ENCODE data around the gene RIPK3. TPM values are rescaled to one million over a fixed set of nuclear protein-coding genes. Genes with fewer than 3 reads are reported as not detected.

The RIPK3 gene
- total and polyA plus RNA-seq, 4 donors: 1.0 to 2.9 (median 1.9) TPM

- H3K27ac ChIP-seq (ENCODE audit: low read depth in 1 of 2, low read length in 2 of 2): no peak overlapping the region
- H3K27me3 ChIP-seq (ENCODE audit: control insufficient read depth in 4 of 4, insufficient read depth in 4 of 4, low read length in 3 of 4): peaks cover 0 to 5% (median 0%) of the 10 kb centered on the region in 4 donors
- 90% methylated on average over 5 of the region's 5 CpGs for WGBS
- no peak for TF ChIP-seq NR2F2 (IDR thresholded peaks at IDR 0.05)
- no peaks in the 10 kb centered on the region for H3K9me3 ChIP-seq (ENCODE audit: control insufficient read depth in 4 of 4, low read length in 3 of 4)
- H3K9ac ChIP-seq (ENCODE audit: low read depth in 1 of 2, low read length in 2 of 2): no peak overlapping the region
- H3K36me3 ChIP-seq (ENCODE audit: control insufficient read depth in 4 of 4, insufficient read depth in 3 of 4, low read depth in 1 of 4, low read length in 3 of 4): no peaks in the 10 kb centered on the region
- no peak for DNase-seq (ENCODE audit: low spot score)
- H3K4me3 ChIP-seq (ENCODE audit: low read depth in 1 of 3, low read length in 3 of 3): no peak overlapping the region
- peaks cover 0 to 5% (median 1%) of the 10 kb centered on the region in 4 donors for H3K4me1 ChIP-seq (ENCODE audit: control insufficient read depth in 4 of 4, insufficient read depth in 4 of 4, low read length in 3 of 4)
Measured at GRCh38 chr14:24363401-24363800, 23.6 kb upstream of the RIPK3 start.

- no peak overlapping the region for H3K27ac ChIP-seq (ENCODE audit: low read depth in 1 of 2, low read length in 2 of 2)
- no peaks in the 10 kb centered on the region for H3K36me3 ChIP-seq (ENCODE audit: control insufficient read depth in 4 of 4, insufficient read depth in 3 of 4, low read depth in 1 of 4, low read length in 3 of 4)
- H3K4me1 ChIP-seq (ENCODE audit: control insufficient read depth in 4 of 4, insufficient read depth in 4 of 4, low read length in 3 of 4): peaks cover 0 to 3% (median under 1%) of the 10 kb centered on the region in 4 donors
- no peak for DNase-seq (ENCODE audit: low spot score)
- no peaks in the 10 kb centered on the region for H3K9me3 ChIP-seq (ENCODE audit: control insufficient read depth in 4 of 4, low read length in 3 of 4)
- H3K27me3 ChIP-seq (ENCODE audit: control insufficient read depth in 4 of 4, insufficient read depth in 4 of 4, low read length in 3 of 4): peaks cover 0 to 1% (median 0%) of the 10 kb centered on the region in 4 donors
- H3K9ac ChIP-seq (ENCODE audit: low read depth in 1 of 2, low read length in 2 of 2): no peak overlapping the region
- no peak overlapping the region for H3K4me3 ChIP-seq (ENCODE audit: low read depth in 1 of 3, low read length in 3 of 3)
- 43% methylated on average over 2 of the region's 2 CpGs for WGBS
- no peak for TF ChIP-seq RAD21 (IDR thresholded peaks at IDR 0.05)
- TF ChIP-seq, protein P1, sequence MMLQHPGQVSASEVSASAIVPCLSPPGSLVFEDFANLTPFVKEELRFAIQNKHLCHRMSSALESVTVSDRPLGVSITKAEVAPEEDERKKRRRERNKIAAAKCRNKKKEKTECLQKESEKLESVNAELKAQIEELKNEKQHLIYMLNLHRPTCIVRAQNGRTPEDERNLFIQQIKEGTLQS (IDR thresholded peaks at IDR 0.05): no peak
- TF ChIP-seq, protein P2, sequence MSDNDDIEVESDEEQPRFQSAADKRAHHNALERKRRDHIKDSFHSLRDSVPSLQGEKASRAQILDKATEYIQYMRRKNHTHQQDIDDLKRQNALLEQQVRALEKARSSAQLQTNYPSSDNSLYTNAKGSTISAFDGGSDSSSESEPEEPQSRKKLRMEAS (IDR thresholded peaks at IDR 0.05): no peak
- no peak for TF ChIP-seq HNF4A (conservative IDR thresholded peaks at IDR 0.05)
Measured at GRCh38 chr14:24362241-24362960, 22.6 kb upstream of the RIPK3 start.

GRCh38 chr14:24361326-24361725 is 21.5 kb upstream of the RIPK3 start:
- 88% methylated on average over 2 of the region's 2 CpGs for WGBS
- TF ChIP-seq GABPA (IDR thresholded peaks at IDR 0.05 in 1 of 2, conservative IDR thresholded peaks at IDR 0.05 in 1 of 2) (no peak), YY1 (IDR thresholded peaks at IDR 0.05) (no peak), CTCF (IDR thresholded peaks at IDR 0.05; ENCODE audit: low read depth, low read length, missing input control) (no peak), HNF4A (conservative IDR thresholded peaks at IDR 0.05) (no peak), EGR1 (IDR thresholded peaks at IDR 0.05; ENCODE audit: low read depth in 2 of 2) (no peak), RXRA (IDR thresholded peaks at IDR 0.05) (no peak), FOXA1 (IDR thresholded peaks at IDR 0.05) (no peak), SP1 (IDR thresholded peaks at IDR 0.05) (no peak), HNF4G (IDR thresholded peaks at IDR 0.05) (no peak), FOXA2 (IDR thresholded peaks at IDR 0.05) (no peak), TAF1 (conservative IDR thresholded peaks at IDR 0.05) (no peak), RAD21 (IDR thresholded peaks at IDR 0.05) (no peak)
- TF ChIP-seq, protein P1 (IDR thresholded peaks at IDR 0.05): no peak
- TF ChIP-seq, protein P2 (IDR thresholded peaks at IDR 0.05): no peak
- TF ChIP-seq, protein P3, sequence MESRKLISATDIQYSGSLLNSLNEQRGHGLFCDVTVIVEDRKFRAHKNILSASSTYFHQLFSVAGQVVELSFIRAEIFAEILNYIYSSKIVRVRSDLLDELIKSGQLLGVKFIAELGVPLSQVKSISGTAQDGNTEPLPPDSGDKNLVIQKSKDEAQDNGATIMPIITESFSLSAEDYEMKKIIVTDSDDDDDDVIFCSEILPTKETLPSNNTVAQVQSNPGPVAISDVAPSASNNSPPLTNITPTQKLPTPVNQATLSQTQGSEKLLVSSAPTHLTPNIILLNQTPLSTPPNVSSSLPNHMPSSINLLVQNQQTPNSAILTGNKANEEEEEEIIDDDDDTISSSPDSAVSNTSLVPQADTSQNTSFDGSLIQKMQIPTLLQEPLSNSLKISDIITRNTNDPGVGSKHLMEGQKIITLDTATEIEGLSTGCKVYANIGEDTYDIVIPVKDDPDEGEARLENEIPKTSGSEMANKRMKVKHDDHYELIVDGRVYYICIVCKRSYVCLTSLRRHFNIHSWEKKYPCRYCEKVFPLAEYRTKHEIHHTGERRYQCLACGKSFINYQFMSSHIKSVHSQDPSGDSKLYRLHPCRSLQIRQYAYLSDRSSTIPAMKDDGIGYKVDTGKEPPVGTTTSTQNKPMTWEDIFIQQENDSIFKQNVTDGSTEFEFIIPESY (IDR thresholded peaks at IDR 0.05): no peak
- Histone ChIP-seq H3K4me3 (ENCODE audit: low read depth in 1 of 3, low read length in 3 of 3) (no peak overlapping the region), H3K4me1 (ENCODE audit: control insufficient read depth in 4 of 4, insufficient read depth in 4 of 4, low read length in 3 of 4) (peaks cover 0 to 3% (median under 1%) of the 10 kb centered on the region in 4 donors), H3K36me3 (ENCODE audit: control insufficient read depth in 4 of 4, insufficient read depth in 3 of 4, low read depth in 1 of 4, low read length in 3 of 4) (no peaks in the 10 kb centered on the region), H3K9me3 (ENCODE audit: control insufficient read depth in 4 of 4, low read length in 3 of 4) (no peaks in the 10 kb centered on the region), H3K27me3 (ENCODE audit: control insufficient read depth in 4 of 4, insufficient read depth in 4 of 4, low read length in 3 of 4) (no peaks in the 10 kb centered on the region), H3K27ac (ENCODE audit: low read depth in 1 of 2, low read length in 2 of 2) (no peak overlapping the region), H3K9ac (ENCODE audit: low read depth in 1 of 2, low read length in 2 of 2) (no peak overlapping the region)
- DNase-seq (ENCODE audit: low spot score): no peak

All from liver (tissue), 9 donors.